Tibial nerve (tissue), 4 donors: ENCODE measurements around the gene PPM1L. TPM values are rescaled to one million over a fixed set of nuclear protein-coding genes. Genes with fewer than 3 reads are reported as not detected.

Source experiments
- DNase-seq, 2 donors: peaks; one replicate each; pipeline ENCODE4 v3.0.0-alpha.2; 2019; ENCODE audit warnings: low spot score in 2 of 2
- H3K27ac ChIP-seq, 4 donors: fragments of 200-600 bp; sonication (generic) in 3 of 4; one replicate each; pipeline ENCODE4 v1.5.1; 2017 to 2019; ENCODE audit warnings: mild to moderate bottlenecking in 1 of 4
- H3K27me3 ChIP-seq, 2 donors: fragments of 200-600 bp; sonication (generic) in 1 of 2; one replicate each; pipeline versions ENCODE4 v1.5.1 to v1.6.0; 2017 to 2019
- H3K36me3 ChIP-seq, 3 donors: fragments of 200-600 bp; sonication (generic); one replicate each; pipeline ENCODE4 v1.5.1; 2018 to 2019
- H3K4me1 ChIP-seq, 4 donors: fragments of 200-600 bp; sonication (generic) in 3 of 4; one replicate each; pipeline ENCODE4 v1.5.1; 2017 to 2019
- H3K4me3 ChIP-seq, 4 donors: fragments of 200-600 bp; sonication (generic) in 3 of 4; one replicate each; pipeline ENCODE4 v1.5.1; 2017 to 2019; ENCODE audit warnings: mild to moderate bottlenecking in 1 of 4, moderate library complexity in 1 of 4
- H3K9me3 ChIP-seq, 4 donors: fragments of 200-600 bp; sonication (generic) in 3 of 4; one replicate each; pipeline ENCODE4 v1.5.1; 2017 to 2019
- CTCF ChIP-seq, 5 experiments: fragments of 200-600 bp in 3 of 5; fragments of 450-650 bp in 2 of 5; sonication (generic) in 3 of 5; IDR thresholded peaks; one replicate each; pipeline ENCODE4 v1.5.1; 2016 to 2019; ENCODE audit warnings: antibody characterized with exemption in 5 of 5, mild to moderate bottlenecking in 3 of 5, moderate library complexity in 2 of 5
- EP300 ChIP-seq, 2 donors: sonication (generic); formaldehyde crosslinking; IDR thresholded peaks; one replicate each; pipeline ENCODE4 v1.6.1; 2017; ENCODE audit warnings: antibody characterized with exemption in 2 of 2, mild to moderate bottlenecking in 1 of 2
- POLR2A ChIP-seq, 2 donors: fragments of 450-650 bp; IDR thresholded peaks; one replicate each; pipeline ENCODE4 v1.6.1; 2017; ENCODE audit warnings: antibody characterized with exemption in 2 of 2, mild to moderate bottlenecking in 2 of 2, moderate library complexity in 2 of 2
- WGBS, 2 donors: methylation state at CpG; one replicate each; pipeline ENCODE4 v1.1.5; 2018; 5-methylcytosine and 5-hydroxymethylcytosine counted together
- total RNA-seq, 4 donors: library from RNA; depleted of rRNA; stranded (reverse); fragments of >200 nt; gene quantifications; one replicate each; pipeline ENCODE4 v1.1.0, GENCODE V29; 2016

PPM1L gene
- total RNA-seq, 4 donors from 2014 or later, result 13.2 to 41.0 (median 24.3) TPM

GRCh38 chr3:160827516-160827915 lies 71.5 kb downstream of the PPM1L start:
- H3K27me3 ChIP-seq, result no peaks in the 10 kb centered on the region
- H3K9me3 ChIP-seq, result no peaks in the 10 kb centered on the region
- no peaks in the 10 kb centered on the region for H3K36me3 ChIP-seq
- H3K4me1 ChIP-seq, result no peaks in the 10 kb centered on the region
- 75% methylated on average over 1 of the region's 1 CpG for WGBS, 2 donors
- TF ChIP-seq POLR2A (IDR thresholded peaks at IDR 0.05), result no peak
- TF ChIP-seq CTCF (IDR thresholded peaks at IDR 0.05), result no peak
- TF ChIP-seq EP300 (IDR thresholded peaks at IDR 0.05), result no peak
- H3K27ac ChIP-seq, result no peak overlapping the region
- no peak overlapping the region for H3K4me3 ChIP-seq
- no peak for DNase-seq

GRCh38 chr3:160828880-160829279 lies 72.8 kb downstream of the PPM1L start:
- Histone ChIP-seq H3K9me3 (no peaks in the 10 kb centered on the region), H3K27ac (no peak overlapping the region), H3K4me1 (no peaks in the 10 kb centered on the region), H3K27me3 (no peaks in the 10 kb centered on the region), H3K36me3 (no peaks in the 10 kb centered on the region), H3K4me3 (no peak overlapping the region)
- no peak for TF ChIP-seq CTCF (IDR thresholded peaks at IDR 0.05)
- TF ChIP-seq EP300 (IDR thresholded peaks at IDR 0.05), result no peak
- no peak for TF ChIP-seq POLR2A (IDR thresholded peaks at IDR 0.05)
- 89 to 93% methylated on average over 3 of the region's 3 CpGs for WGBS, 2 donors
- no peak for DNase-seq

GRCh38 chr3:160829486-160830009 lies 73.5 kb downstream of the PPM1L start:
- TF ChIP-seq POLR2A (IDR thresholded peaks at IDR 0.05), result no peak
- TF ChIP-seq CTCF (IDR thresholded peaks at IDR 0.05), result no peak
- no peak for TF ChIP-seq EP300 (IDR thresholded peaks at IDR 0.05)
- Histone ChIP-seq H3K9me3 (no peaks in the 10 kb centered on the region), H3K36me3 (no peaks in the 10 kb centered on the region), H3K4me1 (no peaks in the 10 kb centered on the region), H3K27me3 (no peaks in the 10 kb centered on the region), H3K27ac (no peak overlapping the region), H3K4me3 (no peak overlapping the region)
- no peak for DNase-seq
- 70 to 78% methylated on average over 3 of the region's 3 CpGs for WGBS, 2 donors

- DNase-seq, result no peak
- no peak overlapping the region for H3K27ac ChIP-seq
- H3K4me1 ChIP-seq, result no peaks in the 10 kb centered on the region
- no peaks in the 10 kb centered on the region for H3K9me3 ChIP-seq
- H3K27me3 ChIP-seq, result no peaks in the 10 kb centered on the region
- H3K36me3 ChIP-seq, result no peaks in the 10 kb centered on the region
- no peak overlapping the region for H3K4me3 ChIP-seq
- whole genome bisulfite sequencing, 2 donors, result 65 to 88% methylated on average over 1 of the region's 1 CpG
- TF ChIP-seq POLR2A (IDR thresholded peaks at IDR 0.05), result no peak
- no peak for TF ChIP-seq EP300 (IDR thresholded peaks at IDR 0.05)
- TF ChIP-seq CTCF (IDR thresholded peaks at IDR 0.05), result no peak
Measured at GRCh38 chr3:160830796-160831195, 74.8 kb downstream of the PPM1L start.

GRCh38 chr3:160831401-160831800 lies 75.4 kb downstream of the PPM1L start:
- no peaks in the 10 kb centered on the region for H3K4me1 ChIP-seq
- TF ChIP-seq EP300 (IDR thresholded peaks at IDR 0.05) (no peak), CTCF (IDR thresholded peaks at IDR 0.05) (no peak), POLR2A (IDR thresholded peaks at IDR 0.05) (no peak)
- H3K36me3 ChIP-seq, result no peaks in the 10 kb centered on the region
- no peak for DNase-seq
- no peaks in the 10 kb centered on the region for H3K9me3 ChIP-seq
- 72 to 73% methylated on average over 3 of the region's 3 CpGs for WGBS, 2 donors
- no peak overlapping the region for H3K27ac ChIP-seq
- H3K27me3 ChIP-seq, result no peaks in the 10 kb centered on the region
- H3K4me3 ChIP-seq, result no peak overlapping the region
